ENCODE results near the gene RNU4-1.

RNU4-1 gene

DNA sequence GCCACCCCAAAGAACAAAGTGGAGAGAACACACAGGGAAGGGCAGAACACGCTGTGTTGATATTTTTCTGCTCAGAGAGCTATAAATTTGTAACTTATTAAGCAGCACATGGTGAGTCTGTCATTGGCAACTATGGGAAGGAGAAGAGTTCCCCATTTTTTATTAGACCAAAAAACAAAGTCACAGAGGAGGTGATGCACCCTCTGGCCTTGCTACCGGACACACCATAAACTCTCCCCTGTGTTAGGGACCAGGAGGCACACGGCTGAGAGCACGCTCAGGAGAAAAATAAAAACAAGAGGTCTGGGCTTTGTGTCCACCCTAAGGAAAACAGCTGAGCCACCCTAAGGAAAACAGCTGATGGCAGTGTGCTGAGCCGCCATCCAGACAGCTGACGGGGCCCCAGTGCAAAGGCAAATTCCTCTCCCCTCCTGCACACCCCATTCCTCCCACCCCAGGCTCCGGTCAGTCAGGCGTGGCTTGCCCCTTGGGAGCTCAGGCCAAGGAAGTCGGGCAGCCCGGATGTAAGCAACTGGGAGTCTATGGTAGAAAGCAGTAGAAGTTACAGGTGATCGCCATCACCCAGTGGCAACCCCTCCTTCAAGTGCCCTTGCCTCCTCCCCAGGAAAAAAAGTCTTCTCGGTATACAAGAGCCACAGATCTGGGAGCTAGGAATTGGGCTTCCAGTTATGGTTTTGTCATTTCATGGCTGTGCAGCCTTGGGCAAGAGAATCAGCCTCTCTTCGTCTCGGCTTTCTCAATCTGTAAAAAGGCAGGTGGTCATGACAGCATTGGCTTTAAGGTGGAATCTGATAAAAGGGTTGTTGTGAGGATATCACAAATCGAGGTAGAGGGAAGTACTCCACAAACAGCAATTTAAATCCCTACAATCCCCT lies 29.9 kb downstream of the RNU4-1 start:
- no peak overlapping the region for H3K4me3 ChIP-seq (ENCODE audit: low read depth, low read length)
- no peaks in the 10 kb centered on the region for H3K27me3 ChIP-seq (ENCODE audit: insufficient read depth, low read depth, severe bottlenecking)
- no peak overlapping the region for H3K27ac ChIP-seq
- H3K36me3 ChIP-seq, result no peaks in the 10 kb centered on the region
- TF ChIP-seq, protein P1, sequence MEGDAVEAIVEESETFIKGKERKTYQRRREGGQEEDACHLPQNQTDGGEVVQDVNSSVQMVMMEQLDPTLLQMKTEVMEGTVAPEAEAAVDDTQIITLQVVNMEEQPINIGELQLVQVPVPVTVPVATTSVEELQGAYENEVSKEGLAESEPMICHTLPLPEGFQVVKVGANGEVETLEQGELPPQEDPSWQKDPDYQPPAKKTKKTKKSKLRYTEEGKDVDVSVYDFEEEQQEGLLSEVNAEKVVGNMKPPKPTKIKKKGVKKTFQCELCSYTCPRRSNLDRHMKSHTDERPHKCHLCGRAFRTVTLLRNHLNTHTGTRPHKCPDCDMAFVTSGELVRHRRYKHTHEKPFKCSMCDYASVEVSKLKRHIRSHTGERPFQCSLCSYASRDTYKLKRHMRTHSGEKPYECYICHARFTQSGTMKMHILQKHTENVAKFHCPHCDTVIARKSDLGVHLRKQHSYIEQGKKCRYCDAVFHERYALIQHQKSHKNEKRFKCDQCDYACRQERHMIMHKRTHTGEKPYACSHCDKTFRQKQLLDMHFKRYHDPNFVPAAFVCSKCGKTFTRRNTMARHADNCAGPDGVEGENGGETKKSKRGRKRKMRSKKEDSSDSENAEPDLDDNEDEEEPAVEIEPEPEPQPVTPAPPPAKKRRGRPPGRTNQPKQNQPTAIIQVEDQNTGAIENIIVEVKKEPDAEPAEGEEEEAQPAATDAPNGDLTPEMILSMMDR (IDR thresholded peaks at IDR 0.05; ENCODE audit: low read depth, low read length), result no peak
- DNase-seq, result no peak
- no peaks in the 10 kb centered on the region for H3K9me3 ChIP-seq (ENCODE audit: severe bottlenecking)

DNA sequence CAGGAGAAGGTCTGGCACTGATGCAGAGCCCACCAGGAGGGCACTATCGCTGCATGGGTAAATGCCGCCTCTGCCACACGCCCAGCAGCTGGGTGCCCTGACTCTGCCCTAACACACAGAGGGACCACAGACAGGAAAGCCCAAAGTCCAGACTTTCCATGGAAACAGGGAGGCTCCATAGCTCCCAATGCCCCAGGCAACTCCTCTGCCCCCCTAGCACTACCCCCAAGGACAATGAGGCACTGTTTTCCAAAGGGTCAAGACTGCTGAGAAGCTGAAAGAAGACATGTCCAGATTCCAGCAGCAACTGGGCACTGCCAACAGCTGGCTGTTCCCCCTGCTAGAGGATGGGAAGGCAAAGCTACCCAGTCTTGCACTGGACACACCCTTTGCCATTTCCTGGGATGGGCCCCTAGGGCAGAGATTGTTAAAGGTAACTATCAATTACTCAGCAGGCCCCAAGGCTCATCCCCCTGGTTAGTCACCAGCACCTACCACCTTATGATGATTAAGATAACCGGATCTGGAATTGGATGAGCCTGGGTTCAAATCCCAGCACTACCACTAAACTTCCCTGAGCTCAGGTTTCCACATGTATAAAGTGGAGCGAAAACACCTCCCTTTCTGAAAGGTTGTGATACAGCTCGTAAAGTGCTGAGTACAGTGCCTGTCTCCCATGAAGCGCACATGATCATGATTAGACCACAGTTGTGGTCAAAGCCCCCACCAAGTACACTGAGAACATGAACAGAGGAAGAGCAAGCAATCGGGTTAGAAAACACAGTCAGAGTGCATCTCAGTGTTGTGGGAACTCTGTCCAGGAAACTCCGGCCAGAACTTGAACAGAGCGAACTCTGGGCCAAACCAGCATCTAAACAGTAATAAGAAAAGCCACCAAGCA lies 30.8 kb downstream of the RNU4-1 start:
- Histone ChIP-seq H3K4me3 (ENCODE audit: low read depth, low read length) (no peak overlapping the region), H3K27me3 (ENCODE audit: insufficient read depth, low read depth, severe bottlenecking) (no peaks in the 10 kb centered on the region), H3K27ac (no peak overlapping the region), H3K9me3 (ENCODE audit: severe bottlenecking) (no peaks in the 10 kb centered on the region), H3K36me3 (no peaks in the 10 kb centered on the region)
- DNase-seq, result no peak
- TF ChIP-seq, protein P1 (IDR thresholded peaks at IDR 0.05; ENCODE audit: low read depth, low read length), result no peak

- no peaks in the 10 kb centered on the region for H3K27me3 ChIP-seq (ENCODE audit: insufficient read depth, low read depth, severe bottlenecking)
- H3K36me3 ChIP-seq, result no peaks in the 10 kb centered on the region
- DNase-seq, result no peak
- H3K9me3 ChIP-seq (ENCODE audit: severe bottlenecking), result no peaks in the 10 kb centered on the region
- H3K27ac ChIP-seq, result no peak overlapping the region
- TF ChIP-seq, protein P1 (IDR thresholded peaks at IDR 0.05; ENCODE audit: low read depth, low read length), result no peak
- H3K4me3 ChIP-seq (ENCODE audit: low read depth, low read length), result no peak overlapping the region
Measured at GRCh38 chr12:120260607-120261006, 32.4 kb downstream of the RNU4-1 start.

GRCh38 chr12:120259418-120260202 lies 33.4 kb downstream of the RNU4-1 start:
- Histone ChIP-seq H3K36me3 (no peaks in the 10 kb centered on the region), H3K4me3 (ENCODE audit: low read depth, low read length) (no peak overlapping the region), H3K9me3 (ENCODE audit: severe bottlenecking) (no peaks in the 10 kb centered on the region), H3K27ac (no peak overlapping the region), H3K27me3 (ENCODE audit: insufficient read depth, low read depth, severe bottlenecking) (no peaks in the 10 kb centered on the region)
- TF ChIP-seq, protein P1 (IDR thresholded peaks at IDR 0.05; ENCODE audit: low read depth, low read length), result no peak
- DNase-seq, result no peak

- Histone ChIP-seq H3K4me3 (ENCODE audit: low read depth, low read length) (no peak overlapping the region), H3K27ac (no peak overlapping the region)
Measured at GRCh38 chr12:120258323-120258896, 34.6 kb downstream of the RNU4-1 start.

More at GRCh38 chr12:120258323-120258896, 34.6 kb downstream of the RNU4-1 start:
- Histone ChIP-seq H3K36me3 (no peaks in the 10 kb centered on the region), H3K9me3 (ENCODE audit: severe bottlenecking) (no peaks in the 10 kb centered on the region), H3K27me3 (ENCODE audit: insufficient read depth, low read depth, severe bottlenecking) (no peaks in the 10 kb centered on the region)
- TF ChIP-seq, protein P1 (IDR thresholded peaks at IDR 0.05; ENCODE audit: low read depth, low read length), result no peak
- no peak for DNase-seq
